ENCODE data around the gene KIAA1755. TPM values are rescaled to one million over a fixed set of nuclear protein-coding genes. Genes with fewer than 3 reads are reported as not detected.
A peak's percentile ranks its signal among the peaks of the same experiment; 100 is the strongest.

The KIAA1755 gene
- total RNA-seq, 1 experiment from 2014 or later, result not detected

- ChIA-PET CTCF (interaction anchor here (0.6 kb wide), 1 partner anchor 18 kb away, joined by 7 read pairs; no protein-coding TSS in a partner anchor), POLR2A (ENCODE audit: low non-redundant PET) (interaction anchor here (0.7 kb wide), 1 partner anchor 48 kb away, joined by 3 read pairs; no protein-coding TSS in a partner anchor)
- H3K36me3 ChIP-seq (ENCODE audit: insufficient read depth, low read length, poor library complexity, severe bottlenecking), result no peaks in the 10 kb centered on the region
- intact Hi-C loops (cut with micrococcal nuclease; ENCODE audit: unreplicated experiment), result no loop called here
- H3K4me3 ChIP-seq (ENCODE audit: low read depth, low read length, poor library complexity, severe bottlenecking), result no peak overlapping the region
- BruUV-seq (replicated peaks), result no TSS peak
- H3K27ac ChIP-seq (ENCODE audit: low read depth, low read length, poor library complexity, severe bottlenecking), result no peak overlapping the region
- no peaks in the 10 kb centered on the region for H3K4me1 ChIP-seq (ENCODE audit: insufficient read depth, low read length, poor library complexity, severe bottlenecking)
- H3K27me3 ChIP-seq (replicated peaks; ENCODE audit: insufficient read depth, low read depth, low read length, poor library complexity), result peaks cover 38% of the 10 kb centered on the region
- TF ChIP-seq CTCF (conservative IDR thresholded peaks at IDR 0.05; ENCODE audit: low read depth, low read length) (peak; percentile 45), EZH2 (IDR thresholded peaks at IDR 0.05; ENCODE audit: borderline replicate concordance, low read depth, low read length, poor library complexity, severe bottlenecking) (no peak)
- H3K9me3 ChIP-seq (ENCODE audit: low read depth, low read length, poor library complexity, severe bottlenecking), result no peaks in the 10 kb centered on the region
- peak; percentile 27 for DNase-seq (ENCODE audit: low spot score)
Measured at GRCh38 chr20:38304845-38305447, 44.4 kb upstream of the KIAA1755 start.

GRCh38 chr20:38303908-38304379 is 43.4 kb upstream of the KIAA1755 start, which contains the start of gene BPI:
TSS of gene BPI (plus strand) at chr20:38304156. CDS start at chr20:38304224, 68 bp downstream.
- CTCF ChIA-PET, result no interaction called here
- intact Hi-C loops (cut with micrococcal nuclease; ENCODE audit: unreplicated experiment), result no loop called here

GRCh38 chr20:38302786-38303185 is 42.3 kb upstream of the KIAA1755 start:
- ChIA-PET POLR2A (ENCODE audit: low non-redundant PET) (no interaction called here), CTCF (no interaction called here)
- Histone ChIP-seq H3K27me3 (replicated peaks; ENCODE audit: insufficient read depth, low read depth, low read length, poor library complexity) (peaks cover 38% of the 10 kb centered on the region), H3K9me3 (ENCODE audit: low read depth, low read length, poor library complexity, severe bottlenecking) (no peaks in the 10 kb centered on the region), H3K36me3 (ENCODE audit: insufficient read depth, low read length, poor library complexity, severe bottlenecking) (no peaks in the 10 kb centered on the region), H3K27ac (ENCODE audit: low read depth, low read length, poor library complexity, severe bottlenecking) (no peak overlapping the region), H3K4me3 (ENCODE audit: low read depth, low read length, poor library complexity, severe bottlenecking) (no peak overlapping the region), H3K4me1 (ENCODE audit: insufficient read depth, low read length, poor library complexity, severe bottlenecking) (no peaks in the 10 kb centered on the region)
- DNase-seq (ENCODE audit: low spot score), result no peak
- TF ChIP-seq CTCF (conservative IDR thresholded peaks at IDR 0.05; ENCODE audit: low read depth, low read length) (no peak), EZH2 (IDR thresholded peaks at IDR 0.05; ENCODE audit: borderline replicate concordance, low read depth, low read length, poor library complexity, severe bottlenecking) (no peak)
- no TSS peak for BruUV-seq (replicated peaks)
- intact Hi-C loops (cut with micrococcal nuclease; ENCODE audit: unreplicated experiment), result no loop called here

More at GRCh38 chr20:38303908-38304379, 43.4 kb upstream of the KIAA1755 start, which contains the start of gene BPI:
- no peak for DNase-seq (ENCODE audit: low spot score)
- Histone ChIP-seq H3K27ac (ENCODE audit: low read depth, low read length, poor library complexity, severe bottlenecking) (no peak within 1 kb of the TSS), H3K36me3 (ENCODE audit: insufficient read depth, low read length, poor library complexity, severe bottlenecking) (no peaks in the 10 kb centered on the region), H3K4me3 (ENCODE audit: low read depth, low read length, poor library complexity, severe bottlenecking) (no peak within 1 kb of the TSS), H3K9me3 (ENCODE audit: low read depth, low read length, poor library complexity, severe bottlenecking) (no peaks in the 10 kb centered on the region), H3K4me1 (ENCODE audit: insufficient read depth, low read length, poor library complexity, severe bottlenecking) (no peaks in the 10 kb centered on the region), H3K27me3 (replicated peaks; ENCODE audit: insufficient read depth, low read depth, low read length, poor library complexity) (peaks cover 38% of the 10 kb centered on the region)
- TF ChIP-seq EZH2 (IDR thresholded peaks at IDR 0.05; ENCODE audit: borderline replicate concordance, low read depth, low read length, poor library complexity, severe bottlenecking), result no peak
- BruUV-seq (replicated peaks), result no TSS peak
- POLR2A ChIA-PET (ENCODE audit: low non-redundant PET), result no interaction called here
